GM23338 (cell line): ENCODE results near the gene CYFIP2. TPM values are rescaled to one million over a fixed set of nuclear protein-coding genes. Genes with fewer than 3 reads are reported as not detected.

Experiments
- ATAC-seq: fragments of 200-7000 bp; cut with Tn5 transposase; 3 replicates; pipeline ENCODE4 v1.9.1; 2020
- DNase-seq: peaks from one replicate; pipeline ENCODE4 v3.0.0-alpha.2; 2015; ENCODE audit warnings: low spot score
- H2AFZ ChIP-seq: fragments of 200-600 bp; sonication (generic); 2 replicates; pipeline ENCODE4 v1.8.0; 2016; ENCODE audit warnings: antibody characterized with exemption, mild to moderate bottlenecking, moderate library complexity
- H3F3A ChIP-seq: fragments of 200-600 bp; sonication (generic); replicated peaks from 2 replicates; pipeline ENCODE4 v1.8.0; 2017; ENCODE audit warnings: antibody characterized with exemption, mixed run types, low read depth
- H3K27ac ChIP-seq: fragments of 200-600 bp; sonication (generic); 2 replicates; pipeline ENCODE4 v1.6.1; 2016; ENCODE audit warnings: low read depth
- H3K27me3 ChIP-seq: fragments of 200-600 bp; sonication (generic); 2 replicates; pipeline ENCODE4 v1.8.0; 2016; ENCODE audit warnings: mild to moderate bottlenecking, mixed run types, moderate library complexity; ENCODE audit not compliant: insufficient read depth
- H3K36me3 ChIP-seq: fragments of 200-600 bp; sonication (generic); 2 replicates; pipeline ENCODE4 v1.8.0; 2016; ENCODE audit warnings: mild to moderate bottlenecking; ENCODE audit not compliant: insufficient read depth
- H3K4me1 ChIP-seq: fragments of 200-600 bp; sonication (generic); 2 replicates; pipeline ENCODE4 v1.8.0; 2016; ENCODE audit warnings: mild to moderate bottlenecking, moderate library complexity; ENCODE audit not compliant: insufficient read depth
- H3K4me2 ChIP-seq: fragments of 200-600 bp; sonication (generic); 2 replicates; pipeline ENCODE4 v1.7.1; 2017; ENCODE audit warnings: mixed run types
- H3K4me3 ChIP-seq: fragments of 200-600 bp; sonication (generic); 2 replicates; pipeline ENCODE4 v1.6.1; 2016; ENCODE audit warnings: mixed run types
- H3K79me2 ChIP-seq: fragments of 200-600 bp; sonication (generic); replicated peaks from 2 replicates; pipeline ENCODE4 v1.8.0; 2017; ENCODE audit warnings: mild to moderate bottlenecking; ENCODE audit not compliant: insufficient read depth
- H3K9me2 ChIP-seq: fragments of 200-600 bp; sonication (generic); 2 replicates; pipeline ENCODE4 v1.8.0; 2017; ENCODE audit not compliant: insufficient read depth
- H4K20me1 ChIP-seq: fragments of 200-600 bp; sonication (generic); replicated peaks from 2 replicates; pipeline ENCODE4 v1.8.0; 2017; ENCODE audit warnings: mild to moderate bottlenecking; ENCODE audit not compliant: insufficient read depth
- H3K27ac Mint-ChIP-seq: 2 replicates; pipeline ENCODE4 v1.8.0; 2020; ENCODE audit warnings: inconsistent platforms, mild to moderate bottlenecking, moderate library complexity, mixed read lengths
- H3K27me3 Mint-ChIP-seq: 3 replicates; pipeline ENCODE4 v1.8.0; 2022; ENCODE audit warnings: low read depth, mild to moderate bottlenecking, moderate library complexity, mixed read lengths, inconsistent platforms; ENCODE audit not compliant: insufficient read depth, poor library complexity
- H3K36me3 Mint-ChIP-seq: 3 replicates; pipeline ENCODE4 v1.8.0; 2021; ENCODE audit warnings: low read depth, mild to moderate bottlenecking, inconsistent platforms, moderate library complexity, mixed read lengths
- H3K4me1 Mint-ChIP-seq: 3 replicates; pipeline ENCODE4 v1.8.0; 2020; ENCODE audit warnings: mild to moderate bottlenecking, inconsistent platforms, mixed read lengths
- H3K4me3 Mint-ChIP-seq: 3 replicates; pipeline ENCODE4 v1.8.0; 2021; ENCODE audit warnings: moderate library complexity, mild to moderate bottlenecking, inconsistent platforms, mixed read lengths
- H3K9me3 Mint-ChIP-seq: 3 replicates; pipeline ENCODE4 v1.8.0; 2020; ENCODE audit warnings: moderate library complexity, mild to moderate bottlenecking, inconsistent platforms, mixed read lengths
- CREB1 ChIP-seq: fragments of 250-450 bp; sonication (Bioruptor Pico); IDR thresholded peaks from 2 replicates; pipeline ENCODE4 v1.5.0; 2020; ENCODE audit warnings: low read depth, mild to moderate bottlenecking, moderate library complexity
- EZH2 ChIP-seq: fragments of 200-600 bp; sonication (generic); IDR thresholded peaks from one replicate; pipeline ENCODE4 v1.8.0; 2017; ENCODE audit warnings: antibody characterized with exemption, mild to moderate bottlenecking, low read depth; ENCODE audit not compliant: unreplicated experiment
- EZH2phosphoT487 ChIP-seq: fragments of 200-600 bp; sonication (generic); IDR thresholded peaks from one replicate; pipeline ENCODE4 v1.8.1; 2018; ENCODE audit warnings: antibody characterized with exemption; ENCODE audit not compliant: unreplicated experiment
- JUNB ChIP-seq: IDR thresholded peaks from one replicate; pipeline ENCODE4 v1.6.1; 2016; ENCODE audit warnings: antibody characterized with exemption; ENCODE audit not compliant: unreplicated experiment
- NANOG ChIP-seq: IDR thresholded peaks from 2 replicates; pipeline ENCODE4 v1.6.1; 2016; ENCODE audit warnings: antibody characterized with exemption, borderline replicate concordance
- POLR2AphosphoS5 ChIP-seq: IDR thresholded peaks from 2 replicates; pipeline ENCODE4 v1.6.1; 2016; ENCODE audit warnings: antibody characterized with exemption, low read depth
- STAT1 ChIP-seq: IDR thresholded peaks from one replicate; pipeline ENCODE4 v1.6.1; 2016; ENCODE audit warnings: antibody characterized with exemption; ENCODE audit not compliant: unreplicated experiment
- ZNF114 ChIP-seq: fragments of 250-450 bp; sonication (Bioruptor Pico); IDR thresholded peaks from 2 replicates; pipeline ENCODE4 v1.5.0; 2020; ENCODE audit warnings: mild to moderate bottlenecking, moderate library complexity
- ZNF331 ChIP-seq: fragments of 250-450 bp; sonication (Bioruptor Pico); IDR thresholded peaks from 2 replicates; pipeline ENCODE4 v1.5.0; 2020; ENCODE audit warnings: low read depth, mild to moderate bottlenecking, moderate library complexity
- polyA plus RNA-seq: library from polyadenylated mRNA; unstranded; fragments of >200 nt; fragmentation: Nextera tagmentation; extraction: Ambion mirVana; gene quantifications from 2 replicates; pipeline ENCODE4 v1.2.1, GENCODE V29; 2016
- total RNA-seq: library from RNA; depleted of rRNA; stranded (reverse); fragments of >200 nt; shearing (Covaris generic); gene quantifications from 2 replicates; pipeline ENCODE4 v1.2.3, GENCODE V29; 2014
- TF ChIP-seq, protein P1 (sequence below): IDR thresholded peaks from one replicate; pipeline ENCODE4 v1.6.1; 2018; ENCODE audit warnings: antibody characterized with exemption; ENCODE audit not compliant: unreplicated experiment
- TF ChIP-seq, protein P2 (sequence below): IDR thresholded peaks from 2 replicates; pipeline ENCODE4 v1.6.1; 2016; ENCODE audit warnings: antibody characterized with exemption
- TF ChIP-seq, protein P3 (sequence below), 2 experiments: fragments of 200-600 bp in 1 of 2; sonication (generic) in 1 of 2; conservative IDR thresholded peaks; 2 replicates each; pipeline versions ENCODE4 v1.5.1 to v1.6.1; 2016 to 2017; ENCODE audit warnings: antibody characterized with exemption in 2 of 2, low read depth in 2 of 2, mild to moderate bottlenecking in 2 of 2, moderate library complexity in 1 of 2
- TF ChIP-seq, protein P4 (sequence below): fragments of 250-450 bp; sonication (Bioruptor Pico); IDR thresholded peaks from 2 replicates; pipeline ENCODE4 v1.5.0; 2020; ENCODE audit warnings: mild to moderate bottlenecking, moderate library complexity

Gene CYFIP2
- total and polyA plus RNA-seq, 2 experiments from 2014 or later: 54.1 to 98.4 TPM

DNA sequence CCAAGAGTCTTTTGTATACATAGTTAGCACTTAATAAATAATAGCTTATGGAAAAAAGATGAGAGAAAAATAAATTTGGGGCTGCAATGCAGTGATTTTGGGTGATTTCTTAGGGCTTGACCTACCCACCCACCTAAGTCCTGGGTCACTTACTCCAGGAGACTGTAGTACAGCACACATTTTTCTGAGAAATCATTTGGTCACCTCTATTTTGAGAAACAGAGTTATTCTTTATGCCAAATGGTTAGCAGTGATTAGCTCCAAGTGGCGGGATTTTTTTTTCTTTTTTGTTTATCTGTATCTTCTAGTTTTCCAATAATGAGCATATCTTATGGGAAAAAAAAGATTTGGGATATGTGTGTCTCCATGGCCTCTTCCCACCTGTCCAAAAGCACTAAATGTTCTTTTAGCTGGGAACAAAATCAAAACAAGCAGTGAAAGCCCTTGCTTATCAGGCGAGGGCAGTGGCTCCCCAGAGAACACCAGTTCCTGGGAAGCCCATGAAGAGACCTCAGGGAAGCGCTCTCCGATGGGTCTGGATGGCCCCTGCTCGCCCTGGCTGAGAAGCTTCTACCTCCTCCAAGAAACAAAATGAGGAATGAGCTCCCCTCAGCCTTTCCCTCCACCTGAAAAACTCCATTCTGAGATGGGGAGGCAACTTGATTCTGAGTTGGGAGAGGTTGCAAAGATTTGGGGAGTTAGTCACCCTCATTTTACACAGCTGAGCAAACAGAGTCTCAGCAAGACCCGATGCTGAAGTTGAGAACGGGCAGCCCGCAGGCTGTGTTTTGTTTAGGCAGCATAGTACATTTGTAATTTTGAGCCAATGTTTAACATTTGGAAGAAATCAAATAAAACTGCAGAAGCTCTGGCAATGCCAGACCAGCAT, 69.9 kb downstream of the CYFIP2 start:
- no peaks in the 10 kb centered on the region for H3K27me3 ChIP-seq
- H2AFZ ChIP-seq: no peak overlapping the region
- H3K27ac ChIP-seq: no peak overlapping the region
- H3K79me2 ChIP-seq: no peaks in the 10 kb centered on the region
- H3K27me3 Mint-ChIP-seq: peaks cover 2% of the 10 kb centered on the region
- H3K4me3 Mint-ChIP-seq: no peak overlapping the region
- DNase-seq: no peak
- H4K20me1 ChIP-seq: no peaks in the 10 kb centered on the region
- no peak overlapping the region for H3K4me3 ChIP-seq
- H3K9me2 ChIP-seq: no peaks in the 10 kb centered on the region
- H3K4me2 ChIP-seq: no peak overlapping the region
- H3K36me3 ChIP-seq: peaks cover 12% of the 10 kb centered on the region
- H3K27ac Mint-ChIP-seq: no peak overlapping the region
- no peaks in the 10 kb centered on the region for H3K4me1 Mint-ChIP-seq
- TF ChIP-seq POLR2AphosphoS5 (no peak), JUNB (no peak), CREB1 (no peak), ZNF114 (no peak), NANOG (no peak), EZH2 (no peak), STAT1 (no peak), ZNF331 (no peak), EZH2phosphoT487 (no peak)
- TF ChIP-seq, protein P1, sequence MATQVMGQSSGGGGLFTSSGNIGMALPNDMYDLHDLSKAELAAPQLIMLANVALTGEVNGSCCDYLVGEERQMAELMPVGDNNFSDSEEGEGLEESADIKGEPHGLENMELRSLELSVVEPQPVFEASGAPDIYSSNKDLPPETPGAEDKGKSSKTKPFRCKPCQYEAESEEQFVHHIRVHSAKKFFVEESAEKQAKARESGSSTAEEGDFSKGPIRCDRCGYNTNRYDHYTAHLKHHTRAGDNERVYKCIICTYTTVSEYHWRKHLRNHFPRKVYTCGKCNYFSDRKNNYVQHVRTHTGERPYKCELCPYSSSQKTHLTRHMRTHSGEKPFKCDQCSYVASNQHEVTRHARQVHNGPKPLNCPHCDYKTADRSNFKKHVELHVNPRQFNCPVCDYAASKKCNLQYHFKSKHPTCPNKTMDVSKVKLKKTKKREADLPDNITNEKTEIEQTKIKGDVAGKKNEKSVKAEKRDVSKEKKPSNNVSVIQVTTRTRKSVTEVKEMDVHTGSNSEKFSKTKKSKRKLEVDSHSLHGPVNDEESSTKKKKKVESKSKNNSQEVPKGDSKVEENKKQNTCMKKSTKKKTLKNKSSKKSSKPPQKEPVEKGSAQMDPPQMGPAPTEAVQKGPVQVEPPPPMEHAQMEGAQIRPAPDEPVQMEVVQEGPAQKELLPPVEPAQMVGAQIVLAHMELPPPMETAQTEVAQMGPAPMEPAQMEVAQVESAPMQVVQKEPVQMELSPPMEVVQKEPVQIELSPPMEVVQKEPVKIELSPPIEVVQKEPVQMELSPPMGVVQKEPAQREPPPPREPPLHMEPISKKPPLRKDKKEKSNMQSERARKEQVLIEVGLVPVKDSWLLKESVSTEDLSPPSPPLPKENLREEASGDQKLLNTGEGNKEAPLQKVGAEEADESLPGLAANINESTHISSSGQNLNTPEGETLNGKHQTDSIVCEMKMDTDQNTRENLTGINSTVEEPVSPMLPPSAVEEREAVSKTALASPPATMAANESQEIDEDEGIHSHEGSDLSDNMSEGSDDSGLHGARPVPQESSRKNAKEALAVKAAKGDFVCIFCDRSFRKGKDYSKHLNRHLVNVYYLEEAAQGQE: no peak
- TF ChIP-seq, protein P2, sequence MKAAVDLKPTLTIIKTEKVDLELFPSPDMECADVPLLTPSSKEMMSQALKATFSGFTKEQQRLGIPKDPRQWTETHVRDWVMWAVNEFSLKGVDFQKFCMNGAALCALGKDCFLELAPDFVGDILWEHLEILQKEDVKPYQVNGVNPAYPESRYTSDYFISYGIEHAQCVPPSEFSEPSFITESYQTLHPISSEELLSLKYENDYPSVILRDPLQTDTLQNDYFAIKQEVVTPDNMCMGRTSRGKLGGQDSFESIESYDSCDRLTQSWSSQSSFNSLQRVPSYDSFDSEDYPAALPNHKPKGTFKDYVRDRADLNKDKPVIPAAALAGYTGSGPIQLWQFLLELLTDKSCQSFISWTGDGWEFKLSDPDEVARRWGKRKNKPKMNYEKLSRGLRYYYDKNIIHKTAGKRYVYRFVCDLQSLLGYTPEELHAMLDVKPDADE: no peak
- TF ChIP-seq, protein P3, sequence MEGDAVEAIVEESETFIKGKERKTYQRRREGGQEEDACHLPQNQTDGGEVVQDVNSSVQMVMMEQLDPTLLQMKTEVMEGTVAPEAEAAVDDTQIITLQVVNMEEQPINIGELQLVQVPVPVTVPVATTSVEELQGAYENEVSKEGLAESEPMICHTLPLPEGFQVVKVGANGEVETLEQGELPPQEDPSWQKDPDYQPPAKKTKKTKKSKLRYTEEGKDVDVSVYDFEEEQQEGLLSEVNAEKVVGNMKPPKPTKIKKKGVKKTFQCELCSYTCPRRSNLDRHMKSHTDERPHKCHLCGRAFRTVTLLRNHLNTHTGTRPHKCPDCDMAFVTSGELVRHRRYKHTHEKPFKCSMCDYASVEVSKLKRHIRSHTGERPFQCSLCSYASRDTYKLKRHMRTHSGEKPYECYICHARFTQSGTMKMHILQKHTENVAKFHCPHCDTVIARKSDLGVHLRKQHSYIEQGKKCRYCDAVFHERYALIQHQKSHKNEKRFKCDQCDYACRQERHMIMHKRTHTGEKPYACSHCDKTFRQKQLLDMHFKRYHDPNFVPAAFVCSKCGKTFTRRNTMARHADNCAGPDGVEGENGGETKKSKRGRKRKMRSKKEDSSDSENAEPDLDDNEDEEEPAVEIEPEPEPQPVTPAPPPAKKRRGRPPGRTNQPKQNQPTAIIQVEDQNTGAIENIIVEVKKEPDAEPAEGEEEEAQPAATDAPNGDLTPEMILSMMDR (conservative IDR thresholded peaks at IDR 0.05; ENCODE audit: low read depth in 2 of 2): no peak
- TF ChIP-seq, protein P4, sequence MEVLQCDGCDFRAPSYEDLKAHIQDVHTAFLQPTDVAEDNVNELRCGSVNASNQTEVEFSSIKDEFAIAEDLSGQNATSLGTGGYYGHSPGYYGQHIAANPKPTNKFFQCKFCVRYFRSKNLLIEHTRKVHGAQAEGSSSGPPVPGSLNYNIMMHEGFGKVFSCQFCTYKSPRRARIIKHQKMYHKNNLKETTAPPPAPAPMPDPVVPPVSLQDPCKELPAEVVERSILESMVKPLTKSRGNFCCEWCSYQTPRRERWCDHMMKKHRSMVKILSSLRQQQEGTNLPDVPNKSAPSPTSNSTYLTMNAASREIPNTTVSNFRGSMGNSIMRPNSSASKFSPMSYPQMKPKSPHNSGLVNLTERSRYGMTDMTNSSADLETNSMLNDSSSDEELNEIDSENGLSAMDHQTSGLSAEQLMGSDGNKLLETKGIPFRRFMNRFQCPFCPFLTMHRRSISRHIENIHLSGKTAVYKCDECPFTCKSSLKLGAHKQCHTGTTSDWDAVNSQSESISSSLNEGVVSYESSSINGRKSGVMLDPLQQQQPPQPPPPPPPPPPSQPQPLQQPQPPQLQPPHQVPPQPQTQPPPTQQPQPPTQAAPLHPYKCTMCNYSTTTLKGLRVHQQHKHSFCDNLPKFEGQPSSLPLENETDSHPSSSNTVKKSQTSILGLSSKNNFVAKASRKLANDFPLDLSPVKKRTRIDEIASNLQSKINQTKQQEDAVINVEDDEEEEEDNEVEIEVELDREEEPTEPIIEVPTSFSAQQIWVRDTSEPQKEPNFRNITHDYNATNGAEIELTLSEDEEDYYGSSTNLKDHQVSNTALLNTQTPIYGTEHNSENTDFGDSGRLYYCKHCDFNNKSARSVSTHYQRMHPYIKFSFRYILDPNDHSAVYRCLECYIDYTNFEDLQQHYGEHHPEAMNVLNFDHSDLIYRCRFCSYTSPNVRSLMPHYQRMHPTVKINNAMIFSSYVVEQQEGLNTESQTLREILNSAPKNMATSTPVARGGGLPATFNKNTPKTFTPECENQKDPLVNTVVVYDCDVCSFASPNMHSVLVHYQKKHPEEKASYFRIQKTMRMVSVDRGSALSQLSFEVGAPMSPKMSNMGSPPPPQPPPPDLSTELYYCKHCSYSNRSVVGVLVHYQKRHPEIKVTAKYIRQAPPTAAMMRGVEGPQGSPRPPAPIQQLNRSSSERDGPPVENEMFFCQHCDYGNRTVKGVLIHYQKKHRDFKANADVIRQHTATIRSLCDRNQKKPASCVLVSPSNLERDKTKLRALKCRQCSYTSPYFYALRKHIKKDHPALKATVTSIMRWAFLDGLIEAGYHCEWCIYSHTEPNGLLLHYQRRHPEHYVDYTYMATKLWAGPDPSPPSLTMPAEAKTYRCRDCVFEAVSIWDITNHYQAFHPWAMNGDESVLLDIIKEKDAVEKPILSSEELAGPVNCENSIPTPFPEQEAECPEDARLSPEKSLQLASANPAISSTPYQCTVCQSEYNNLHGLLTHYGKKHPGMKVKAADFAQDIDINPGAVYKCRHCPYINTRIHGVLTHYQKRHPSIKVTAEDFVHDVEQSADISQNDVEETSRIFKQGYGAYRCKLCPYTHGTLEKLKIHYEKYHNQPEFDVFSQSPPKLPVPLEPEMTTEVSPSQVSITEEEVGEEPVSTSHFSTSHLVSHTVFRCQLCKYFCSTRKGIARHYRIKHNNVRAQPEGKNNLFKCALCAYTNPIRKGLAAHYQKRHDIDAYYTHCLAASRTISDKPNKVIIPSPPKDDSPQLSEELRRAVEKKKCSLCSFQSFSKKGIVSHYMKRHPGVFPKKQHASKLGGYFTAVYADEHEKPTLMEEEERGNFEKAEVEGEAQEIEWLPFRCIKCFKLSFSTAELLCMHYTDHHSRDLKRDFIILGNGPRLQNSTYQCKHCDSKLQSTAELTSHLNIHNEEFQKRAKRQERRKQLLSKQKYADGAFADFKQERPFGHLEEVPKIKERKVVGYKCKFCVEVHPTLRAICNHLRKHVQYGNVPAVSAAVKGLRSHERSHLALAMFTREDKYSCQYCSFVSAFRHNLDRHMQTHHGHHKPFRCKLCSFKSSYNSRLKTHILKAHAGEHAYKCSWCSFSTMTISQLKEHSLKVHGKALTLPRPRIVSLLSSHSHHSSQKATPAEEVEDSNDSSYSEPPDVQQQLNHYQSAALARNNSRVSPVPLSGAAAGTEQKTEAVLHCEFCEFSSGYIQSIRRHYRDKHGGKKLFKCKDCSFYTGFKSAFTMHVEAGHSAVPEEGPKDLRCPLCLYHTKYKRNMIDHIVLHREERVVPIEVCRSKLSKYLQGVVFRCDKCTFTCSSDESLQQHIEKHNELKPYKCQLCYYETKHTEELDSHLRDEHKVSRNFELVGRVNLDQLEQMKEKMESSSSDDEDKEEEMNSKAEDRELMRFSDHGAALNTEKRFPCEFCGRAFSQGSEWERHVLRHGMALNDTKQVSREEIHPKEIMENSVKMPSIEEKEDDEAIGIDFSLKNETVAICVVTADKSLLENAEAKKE (CRISPR knock-in tag): no peak
- ATAC-seq: no peak
- no peaks in the 10 kb centered on the region for H3F3A ChIP-seq
- H3K9me3 Mint-ChIP-seq: no peaks in the 10 kb centered on the region
- H3K36me3 Mint-ChIP-seq: peaks cover 31% of the 10 kb centered on the region
- no peaks in the 10 kb centered on the region for H3K4me1 ChIP-seq
